Measurements from ENCODE around the gene ASS1. TPM values are rescaled to one million over a fixed set of nuclear protein-coding genes. Genes with fewer than 3 reads are reported as not detected.

The ASS1 gene
- total RNA-seq, 2 experiments from 2014 or later: 3.3 to 3.9 TPM

GRCh38 chr9:130539420-130540223 is 94.9 kb downstream of the ASS1 start:
- Mint-ChIP-seq H3K9me3 (no peaks in the 10 kb centered on the region), H3K4me3 (no peak overlapping the region), H3K4me1 (peaks cover 4% of the 10 kb centered on the region), H3K27me3 (peaks cover 47% of the 10 kb centered on the region), H3K27ac (no peak overlapping the region), H3K36me3 (ENCODE audit: low read depth) (no peaks in the 10 kb centered on the region)
- DNase-seq: no peak
- POLR2A ChIA-PET: no interaction called here
- CTCF ChIA-PET: interaction anchor here (0.6 to 1.0 kb wide), 2 partner anchors 44 to 407 kb away, joined by 3 read pairs; no protein-coding TSS in a partner anchor

GRCh38 chr9:130541533-130541932 is 96.8 kb downstream of the ASS1 start:
- DNase-seq: no peak
- Mint-ChIP-seq H3K27ac (no peak overlapping the region), H3K9me3 (no peaks in the 10 kb centered on the region), H3K27me3 (peaks cover 35% of the 10 kb centered on the region), H3K4me3 (no peak overlapping the region), H3K36me3 (ENCODE audit: low read depth) (no peaks in the 10 kb centered on the region), H3K4me1 (no peaks in the 10 kb centered on the region)
- ChIA-PET CTCF (interaction anchor here (0.6 kb wide), 1 partner anchor 9 kb away, joined by 4 read pairs; no protein-coding TSS in a partner anchor), POLR2A (no interaction called here)

- H3K4me1 Mint-ChIP-seq: no peaks in the 10 kb centered on the region
- no peaks in the 10 kb centered on the region for H3K9me3 Mint-ChIP-seq
- H3K4me3 Mint-ChIP-seq: no peak overlapping the region
- ChIA-PET CTCF (interaction anchor here (0.6 kb wide), 1 partner anchor 8 kb away, joined by 4 read pairs; no protein-coding TSS in a partner anchor), POLR2A (no interaction called here)
- peaks cover 30% of the 10 kb centered on the region for H3K27me3 Mint-ChIP-seq
- DNase-seq: no peak
- no peaks in the 10 kb centered on the region for H3K36me3 Mint-ChIP-seq (ENCODE audit: low read depth)
- no peak overlapping the region for H3K27ac Mint-ChIP-seq
Observed at GRCh38 chr9:130542038-130542437, 97.3 kb downstream of the ASS1 start.

- H3K27ac Mint-ChIP-seq: no peak overlapping the region
- H3K4me1 Mint-ChIP-seq: no peaks in the 10 kb centered on the region
- no peak for DNase-seq
- ChIA-PET POLR2A (no interaction called here), CTCF (interaction anchor here (0.7 kb wide), 1 partner anchor 134 kb away, joined by 3 read pairs; no protein-coding TSS in a partner anchor)
- peaks cover 24% of the 10 kb centered on the region for H3K27me3 Mint-ChIP-seq
- no peaks in the 10 kb centered on the region for H3K9me3 Mint-ChIP-seq
- H3K36me3 Mint-ChIP-seq (ENCODE audit: low read depth): no peaks in the 10 kb centered on the region
- H3K4me3 Mint-ChIP-seq: no peak overlapping the region
Observed at GRCh38 chr9:130542457-130543228, 97.9 kb downstream of the ASS1 start.

- POLR2A ChIA-PET: no interaction called here
- no peak overlapping the region for H3K27ac Mint-ChIP-seq
- no peaks in the 10 kb centered on the region for H3K36me3 Mint-ChIP-seq (ENCODE audit: low read depth)
- no peaks in the 10 kb centered on the region for H3K4me1 Mint-ChIP-seq
- H3K9me3 Mint-ChIP-seq: no peaks in the 10 kb centered on the region
- no peak overlapping the region for H3K4me3 Mint-ChIP-seq
- DNase-seq: no peak
- CTCF ChIA-PET: interaction anchor here (0.7 kb wide), 1 partner anchor 134 kb away, joined by 3 read pairs; no protein-coding TSS in a partner anchor
- peaks cover 17% of the 10 kb centered on the region for H3K27me3 Mint-ChIP-seq
Observed at GRCh38 chr9:130543368-130543767, 98.6 kb downstream of the ASS1 start.

GRCh38 chr9:130543859-130544258 is 99.1 kb downstream of the ASS1 start:
- no peak overlapping the region for H3K27ac Mint-ChIP-seq

GRCh38 chr9:130544364-130544763 is 99.6 kb downstream of the ASS1 start:
- H3K27ac Mint-ChIP-seq: no peak overlapping the region
- no peaks in the 10 kb centered on the region for H3K36me3 Mint-ChIP-seq (ENCODE audit: low read depth)
- H3K9me3 Mint-ChIP-seq: peaks cover 5% of the 10 kb centered on the region
- ChIA-PET CTCF (interaction anchor here (0.7 kb wide), 2 partner anchors 52 to 120 kb away, joined by 3 read pairs; no protein-coding TSS in a partner anchor), POLR2A (no interaction called here)
- no peak for DNase-seq
- peaks cover 12% of the 10 kb centered on the region for H3K27me3 Mint-ChIP-seq
- no peaks in the 10 kb centered on the region for H3K4me1 Mint-ChIP-seq
- H3K4me3 Mint-ChIP-seq: no peak overlapping the region

More at GRCh38 chr9:130543859-130544258, 99.1 kb downstream of the ASS1 start:
- H3K36me3 Mint-ChIP-seq (ENCODE audit: low read depth): no peaks in the 10 kb centered on the region
- no peak for DNase-seq
- ChIA-PET CTCF (interaction anchor here (0.7 kb wide), 2 partner anchors 52 to 119 kb away, joined by 3 read pairs; no protein-coding TSS in a partner anchor), POLR2A (no interaction called here)
- no peaks in the 10 kb centered on the region for H3K4me1 Mint-ChIP-seq
- H3K4me3 Mint-ChIP-seq: no peak overlapping the region
- H3K9me3 Mint-ChIP-seq: peaks cover under 1% of the 10 kb centered on the region
- H3K27me3 Mint-ChIP-seq: peaks cover 14% of the 10 kb centered on the region

GRCh38 chr9:130548103-130548502 is 103.3 kb downstream of the ASS1 start:
- no peak overlapping the region for H3K4me3 Mint-ChIP-seq
- H3K4me1 Mint-ChIP-seq: no peaks in the 10 kb centered on the region
- H3K27me3 Mint-ChIP-seq: no peaks in the 10 kb centered on the region
- H3K27ac Mint-ChIP-seq: no peak overlapping the region
- no peaks in the 10 kb centered on the region for H3K36me3 Mint-ChIP-seq (ENCODE audit: low read depth)
- ChIA-PET POLR2A (no interaction called here), CTCF (no interaction called here)
- DNase-seq: no peak
- H3K9me3 Mint-ChIP-seq: peaks cover 10% of the 10 kb centered on the region

GRCh38 chr9:130549093-130549735 is 104.5 kb downstream of the ASS1 start:
- Mint-ChIP-seq H3K36me3 (ENCODE audit: low read depth) (no peaks in the 10 kb centered on the region), H3K27me3 (no peaks in the 10 kb centered on the region), H3K9me3 (peaks cover 10% of the 10 kb centered on the region), H3K27ac (no peak overlapping the region), H3K4me3 (no peak overlapping the region), H3K4me1 (no peaks in the 10 kb centered on the region)
- DNase-seq: no peak
- CTCF ChIA-PET: no interaction called here
- POLR2A ChIA-PET: no interaction called here

Other genes starting within 250 kb of the ASS1 start
- gene HMCN2, start 179.2 kb upstream of the ASS1 start, total RNA-seq: not detected
- 10 to 100 TPM; 34.2 to 34.5 TPM for gene FUBP3, start 134.6 kb downstream of the ASS1 start, total RNA-seq
- not detected for gene PRDM12, start 219.6 kb downstream of the ASS1 start, total RNA-seq
- gene EXOSC2, start 248.8 kb downstream of the ASS1 start, total RNA-seq: 10 to 100 TPM; 49.7 to 60.8 TPM

Measured in activated CD4-positive, alpha-beta T cell treated with anti-CD3 and anti-CD28 coated beads, Interleukin-2, amount 10 ng/mL, durations not matched to agents 7 days and 5 days (primary cell).